Naive thymus-derived CD8-positive, alpha-beta T cell (primary cell): ENCODE data around the gene PEX26. TPM values are rescaled to one million over a fixed set of nuclear protein-coding genes. Genes with fewer than 3 reads are reported as not detected.
"Not testable (repeated sequence)": the region's sequence is repeated elsewhere in the genome, so short reads cannot be mapped to it uniquely, and the experiment has no call there.

ENCODE experiments used
- ATAC-seq, 2 donors: fragments of 150-1000 bp; cut with Tn5 transposase in 1 of 2; sonication (Bioruptor Pico), chemical (Tn5 transposase) in 1 of 2; 1 replicate in 1 of 2; 2 replicates in 1 of 2; pipeline ENCODE4 v1.10.0; 2021; ENCODE audit warnings: mild to moderate bottlenecking in 2 of 2, moderate library complexity in 2 of 2
- POLR2A ChIA-PET: fragments of 350-600 bp; sonication (Branson Sonifier 250); formaldehyde crosslinking; loops from one replicate; lab custom pipeline; 2021; ENCODE audit warnings: antibody characterized with exemption; lab: Charles Lee
- DNase-seq, 10 donors: peaks; one replicate each; pipeline versions ENCODE4 v3.0.0 to v3.0.0-alpha.2; 2020 to 2022
- H3K27ac Mint-ChIP-seq, 10 donors: one replicate each; pipeline ENCODE4 v1.8.0; 2020 to 2022; ENCODE audit warnings: mild to moderate bottlenecking in 10 of 10, mixed read lengths in 10 of 10, moderate library complexity in 4 of 10, inconsistent platforms in 1 of 10
- H3K27me3 Mint-ChIP-seq, 5 donors: one replicate each; pipeline ENCODE4 v1.8.0; 2021 to 2022; ENCODE audit warnings: mixed read lengths in 5 of 5
- H3K36me3 Mint-ChIP-seq, 3 donors: one replicate each; pipeline ENCODE4 v1.8.0; 2020 to 2022; ENCODE audit warnings: mixed read lengths in 3 of 3, mild to moderate bottlenecking in 2 of 3, inconsistent platforms in 1 of 3
- H3K4me1 Mint-ChIP-seq, 4 donors: one replicate each; pipeline ENCODE4 v1.8.0; 2021 to 2022; ENCODE audit warnings: mixed read lengths in 4 of 4
- H3K4me3 Mint-ChIP-seq, 10 donors: one replicate each; pipeline ENCODE4 v1.8.0; 2020 to 2022; ENCODE audit warnings: mild to moderate bottlenecking in 10 of 10, mixed read lengths in 10 of 10, moderate library complexity in 6 of 10, inconsistent platforms in 1 of 10
- H3K9me3 Mint-ChIP-seq, 9 donors: one replicate each; pipeline ENCODE4 v1.8.0; 2020 to 2022; ENCODE audit warnings: mixed read lengths in 9 of 9, mild to moderate bottlenecking in 3 of 9, inconsistent platforms in 1 of 9, moderate library complexity in 1 of 9
- polyA plus RNA-seq, 3 donors: library from polyadenylated mRNA; unstranded; fragments of 300-500 nt; fragmentation: Illumina TruSeq; gene quantifications; one replicate each; pipeline ENCODE4 v1.2.3, GENCODE V29; 2021
- total RNA-seq, 8 experiments: library from RNA in 2 of 8; stranded (reverse) in 2 of 8; gene quantifications; one replicate each; pipeline ENCODE4 v1.2.3 and lab custom pipeline; 2021 to 2026

The PEX26 gene
- total and polyA plus RNA-seq, 5 experiments from 2014 or later, result 2.6 to 41.2 (median 4.5) TPM

GRCh38 chr22:18119409-18120110 lies 41.8 kb downstream of the PEX26 start:
- Mint-ChIP-seq H3K9me3 (no peaks in the 10 kb centered on the region), H3K27ac (no peak overlapping the region), H3K4me3 (no peak overlapping the region), H3K4me1 (peaks cover 2 to 16% (median 7%) of the 10 kb centered on the region in 4 donors), H3K36me3 (no peaks in the 10 kb centered on the region), H3K27me3 (peaks cover 0 to 2% (median under 1%) of the 10 kb centered on the region in 5 donors)
- POLR2A ChIA-PET, result no interaction called here
- DNase-seq (no peak), ATAC-seq (no peak)

DNA sequence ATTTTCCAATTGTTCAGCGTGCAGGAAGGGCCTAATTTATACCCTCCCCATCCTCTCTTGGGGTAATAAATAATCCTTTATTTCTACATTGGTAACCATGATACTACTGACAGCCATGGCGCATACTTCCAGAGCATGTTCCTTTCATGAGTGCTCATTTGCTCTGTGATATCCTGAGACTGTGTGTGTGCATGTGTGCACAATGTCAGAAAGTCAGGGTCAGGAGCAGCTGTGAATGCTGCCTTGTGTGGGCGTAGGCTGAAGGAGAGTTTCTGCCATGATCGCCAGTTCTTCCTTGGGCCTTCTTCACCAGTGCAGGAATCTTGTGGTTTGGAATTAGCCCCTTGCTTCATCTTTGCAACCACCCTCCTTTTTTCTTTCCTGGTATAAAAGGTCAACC lies 43.1 kb downstream of the PEX26 start:
- Mint-ChIP-seq H3K9me3 (no peaks in the 10 kb centered on the region), H3K4me3 (no peak overlapping the region), H3K4me1 (peaks cover 0 to 9% (median 6%) of the 10 kb centered on the region in 4 donors), H3K27me3 (peaks cover 0 to 2% (median 0%) of the 10 kb centered on the region in 5 donors), H3K27ac (no peak overlapping the region), H3K36me3 (no peaks in the 10 kb centered on the region)
- DNase-seq (no peak), ATAC-seq (no peak)
- POLR2A ChIA-PET, result no interaction called here

- no peaks in the 10 kb centered on the region for H3K9me3 Mint-ChIP-seq
- POLR2A ChIA-PET, result no interaction called here
- no peak for DNase-seq
- peaks cover 0 to 2% (median 0%) of the 10 kb centered on the region in 5 donors for H3K27me3 Mint-ChIP-seq
- no peak overlapping the region for H3K27ac Mint-ChIP-seq
- ATAC-seq, result no peak
- no peak overlapping the region for H3K4me3 Mint-ChIP-seq
- H3K4me1 Mint-ChIP-seq, result peaks cover 0 to 9% (median 6%) of the 10 kb centered on the region in 4 donors
- peaks cover under 1 to 3% (median 3%) of the 10 kb centered on the region in 3 donors for H3K36me3 Mint-ChIP-seq
These were observed 43.7 kb downstream of the PEX26 start for GRCh38 chr22:18121506-18121905.

GRCh38 chr22:18121954-18122554 lies 44.3 kb downstream of the PEX26 start:
- Mint-ChIP-seq H3K27ac (no peak overlapping the region), H3K27me3 (peaks cover 0 to 2% (median 0%) of the 10 kb centered on the region in 5 donors), H3K4me3 (no peak overlapping the region), H3K9me3 (no peaks in the 10 kb centered on the region), H3K36me3 (peaks cover 4 to 6% (median 6%) of the 10 kb centered on the region in 3 donors), H3K4me1 (peaks cover 0 to 9% (median 6%) of the 10 kb centered on the region in 4 donors)
- no peak for DNase-seq
- POLR2A ChIA-PET, result no interaction called here
- no peak for ATAC-seq

DNA sequence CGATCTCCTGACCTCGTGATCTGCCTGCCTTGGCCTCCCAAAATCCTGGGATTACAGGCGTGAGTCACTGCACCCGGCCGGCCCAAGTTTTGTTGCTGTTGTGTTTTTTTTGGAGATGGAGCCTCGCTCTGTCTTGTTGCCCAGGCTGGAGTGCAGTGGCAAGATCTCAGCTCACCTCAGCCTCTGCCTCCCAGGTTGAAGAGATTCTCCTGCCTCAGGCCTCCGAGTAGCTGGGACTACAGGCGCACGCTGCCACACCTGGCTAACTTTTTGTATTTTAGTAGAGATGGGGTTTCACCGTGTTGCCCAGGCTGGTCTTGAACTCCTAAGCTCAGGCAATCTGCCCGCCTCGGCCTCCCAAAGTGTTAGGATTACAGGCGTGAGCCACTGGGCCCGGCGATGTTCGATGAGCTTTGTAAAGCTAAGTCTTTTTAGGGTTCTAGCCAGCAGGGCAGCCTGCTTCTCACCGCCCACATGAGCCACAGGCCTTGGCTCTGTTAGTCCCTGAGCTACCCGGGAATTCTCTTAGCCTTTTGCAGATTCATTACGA lies 45.8 kb downstream of the PEX26 start:
- not testable (repeated sequence) for H3K36me3 Mint-ChIP-seq, ATAC-seq, DNase-seq, H3K27me3 Mint-ChIP-seq, H3K4me3 Mint-ChIP-seq, H3K4me1 Mint-ChIP-seq, H3K9me3 Mint-ChIP-seq
- POLR2A ChIA-PET, result interaction anchor here (0.5 kb wide), 1 partner anchor 18 kb away, joined by 4 read pairs; no protein-coding TSS in a partner anchor
- peak overlapping the region in 1 of 10 donors; percentile 51 for H3K27ac Mint-ChIP-seq

DNA sequence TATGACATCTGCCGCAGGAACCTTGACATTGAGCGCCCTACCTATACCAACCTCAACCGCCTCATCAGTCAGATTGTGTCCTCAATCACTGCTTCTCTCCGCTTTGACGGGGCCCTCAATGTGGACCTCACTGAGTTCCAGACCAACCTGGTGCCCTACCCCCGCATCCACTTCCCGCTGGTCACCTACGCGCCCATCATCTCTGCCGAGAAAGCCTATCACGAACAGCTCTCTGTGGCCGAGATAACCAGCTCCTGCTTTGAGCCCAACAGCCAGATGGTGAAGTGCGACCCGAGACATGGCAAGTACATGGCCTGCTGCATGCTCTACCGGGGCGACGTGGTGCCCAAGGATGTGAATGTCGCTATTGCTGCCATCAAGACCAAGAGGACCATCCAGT lies 48.8 kb downstream of the PEX26 start:
- H3K27ac Mint-ChIP-seq, result peak overlapping the region in 1 of 10 donors; percentile 61
- POLR2A ChIA-PET, result no interaction called here
- peaks cover 0 to 3% (median under 1%) of the 10 kb centered on the region in 4 donors for H3K4me1 Mint-ChIP-seq
- no peaks in the 10 kb centered on the region for H3K27me3 Mint-ChIP-seq
- no peaks in the 10 kb centered on the region for H3K9me3 Mint-ChIP-seq
- H3K36me3 Mint-ChIP-seq, result peaks cover 4 to 12% (median 6%) of the 10 kb centered on the region in 3 donors
- no peak overlapping the region for H3K4me3 Mint-ChIP-seq
- DNase-seq (no peak), ATAC-seq (no peak)

GRCh38 chr22:18130018-18130417 lies 52.2 kb downstream of the PEX26 start:
- H3K9me3 Mint-ChIP-seq, result no peaks in the 10 kb centered on the region
- POLR2A ChIA-PET, result no interaction called here
- H3K27me3 Mint-ChIP-seq, result no peaks in the 10 kb centered on the region
- peaks cover 6 to 15% (median 8%) of the 10 kb centered on the region in 3 donors for H3K36me3 Mint-ChIP-seq
- DNase-seq (no peak), ATAC-seq (no peak)
- H3K4me1 Mint-ChIP-seq, result peaks cover 0 to 3% (median 1%) of the 10 kb centered on the region in 4 donors
- peak overlapping the region in 1 of 10 donors; percentile 69 for H3K27ac Mint-ChIP-seq
- H3K4me3 Mint-ChIP-seq, result no peak overlapping the region

DNA sequence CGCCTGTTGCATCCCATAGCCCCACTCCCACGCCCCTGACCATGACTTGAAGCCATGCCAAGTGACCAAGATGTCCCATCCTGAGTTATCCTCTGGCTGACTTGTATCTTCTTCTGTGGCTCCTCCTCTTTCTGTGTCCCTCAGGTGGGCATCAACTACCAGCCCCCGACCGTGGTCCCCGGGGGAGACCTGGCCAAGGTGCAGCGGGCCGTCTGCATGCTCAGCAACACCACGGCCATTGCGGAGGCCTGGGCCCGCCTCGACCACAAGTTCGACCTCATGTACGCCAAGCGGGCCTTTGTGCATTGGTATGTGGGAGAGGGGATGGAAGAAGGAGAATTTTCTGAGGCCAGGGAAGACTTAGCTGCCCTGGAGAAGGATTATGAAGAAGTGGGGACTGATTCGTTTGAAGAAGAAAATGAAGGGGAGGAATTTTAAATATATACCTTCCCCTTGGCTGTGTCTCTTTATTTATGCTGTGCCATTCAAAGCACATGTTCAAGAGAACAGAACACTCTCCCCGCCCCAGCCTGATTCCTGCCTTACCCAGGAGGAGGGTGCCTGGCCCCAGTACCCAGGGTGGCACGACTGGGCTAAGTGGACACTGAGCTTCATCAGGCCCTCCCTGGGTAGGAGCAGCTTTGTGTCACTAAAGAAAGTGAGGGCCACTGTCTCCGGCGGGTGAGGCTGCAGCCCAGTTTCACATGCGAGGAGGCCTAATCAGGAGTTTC lies 53.1 kb downstream of the PEX26 start:
- Mint-ChIP-seq H3K4me3 (no peak overlapping the region), H3K27ac (peak overlapping the region in 2 of 10 donors; percentile 24 to 84), H3K36me3 (peaks cover 6 to 15% (median 8%) of the 10 kb centered on the region in 3 donors), H3K4me1 (peaks cover 0 to 3% (median 1%) of the 10 kb centered on the region in 4 donors), H3K27me3 (no peaks in the 10 kb centered on the region), H3K9me3 (no peaks in the 10 kb centered on the region)
- ATAC-seq, result no peak
- DNase-seq, result no peak
- POLR2A ChIA-PET, result no interaction called here

DNA sequence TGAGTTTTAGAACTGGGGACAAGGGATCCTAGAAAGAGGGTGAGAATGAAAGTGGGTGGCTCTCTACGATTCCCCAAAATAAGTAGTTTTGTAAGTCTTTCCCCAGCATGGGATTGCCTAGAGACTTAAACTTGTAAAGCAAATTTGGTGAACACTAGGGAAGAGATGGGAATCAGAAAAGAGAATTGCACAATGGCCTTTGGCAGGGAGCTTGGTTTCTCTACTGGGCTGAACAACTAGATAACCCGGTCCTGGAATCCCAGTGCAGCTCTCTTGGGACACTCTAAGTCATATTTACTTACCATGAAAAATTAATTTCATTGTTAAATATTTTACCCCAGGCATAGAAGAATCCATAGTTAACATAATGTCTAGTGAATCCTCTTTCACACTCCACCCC lies 55.7 kb downstream of the PEX26 start:
- peaks cover 0 to 8% (median 2%) of the 10 kb centered on the region in 4 donors for H3K4me1 Mint-ChIP-seq
- H3K27me3 Mint-ChIP-seq, result no peaks in the 10 kb centered on the region
- no peak overlapping the region for H3K4me3 Mint-ChIP-seq
- H3K27ac Mint-ChIP-seq, result peak overlapping the region in 2 of 10 donors; percentile 36 to 56
- POLR2A ChIA-PET, result no interaction called here
- ATAC-seq (no peak), DNase-seq (no peak)
- no peaks in the 10 kb centered on the region for H3K9me3 Mint-ChIP-seq
- peaks cover 0 to 7% (median 4%) of the 10 kb centered on the region in 3 donors for H3K36me3 Mint-ChIP-seq

DNA sequence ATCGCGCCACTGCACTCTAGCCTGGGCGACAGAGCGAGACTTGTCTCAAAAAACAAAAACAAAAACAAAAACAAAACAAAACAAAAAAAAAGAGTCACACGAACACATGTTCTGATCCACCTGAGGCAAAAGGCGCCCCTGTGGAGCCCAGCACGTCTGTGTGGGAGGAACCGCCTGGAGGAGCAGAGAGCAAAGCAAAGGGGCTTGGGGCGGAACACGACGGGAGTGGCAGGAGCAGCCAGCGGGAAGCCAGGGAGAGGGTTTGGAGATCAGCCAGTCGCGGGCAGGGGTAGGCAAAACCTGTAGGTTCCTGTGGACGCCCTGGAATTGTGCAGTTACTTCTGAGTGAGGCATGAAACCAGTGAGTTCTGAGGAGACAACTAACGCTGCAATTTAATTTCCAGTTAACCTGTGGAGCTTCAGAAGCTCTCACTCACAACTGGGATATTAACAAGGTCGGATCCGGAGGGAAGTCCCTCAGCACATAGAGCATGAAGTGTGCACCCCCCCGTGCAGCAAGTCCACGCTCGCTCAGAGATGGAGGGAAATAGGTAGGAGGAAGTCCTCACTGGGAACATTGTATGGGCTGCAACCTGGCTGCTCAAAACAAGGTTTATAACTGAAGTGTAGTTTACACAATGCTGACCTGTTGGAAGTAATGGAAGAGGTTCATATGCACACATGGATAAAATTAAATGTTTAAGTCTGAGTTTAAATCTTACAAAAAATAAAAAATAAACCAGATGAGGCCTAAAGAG lies 59.0 kb downstream of the PEX26 start:
- ATAC-seq (no peak), DNase-seq (no peak)
- H3K4me3 Mint-ChIP-seq, result no peak overlapping the region
- H3K27ac Mint-ChIP-seq, result peak overlapping the region in 2 of 10 donors; percentile 53 to 57
- peaks cover 0 to 5% (median 0%) of the 10 kb centered on the region in 4 donors for H3K4me1 Mint-ChIP-seq
- peaks cover 0 to 4% (median 4%) of the 10 kb centered on the region in 3 donors for H3K36me3 Mint-ChIP-seq
- no peaks in the 10 kb centered on the region for H3K9me3 Mint-ChIP-seq
- POLR2A ChIA-PET, result no interaction called here
- no peaks in the 10 kb centered on the region for H3K27me3 Mint-ChIP-seq

- POLR2A ChIA-PET, H3K4me1 Mint-ChIP-seq, H3K27me3 Mint-ChIP-seq, H3K9me3 Mint-ChIP-seq, DNase-seq, H3K36me3 Mint-ChIP-seq, H3K27ac Mint-ChIP-seq, ATAC-seq, H3K4me3 Mint-ChIP-seq: not testable (repeated sequence)
These were observed 63.2 kb downstream of the PEX26 start for GRCh38 chr22:18141004-18141403.

DNA sequence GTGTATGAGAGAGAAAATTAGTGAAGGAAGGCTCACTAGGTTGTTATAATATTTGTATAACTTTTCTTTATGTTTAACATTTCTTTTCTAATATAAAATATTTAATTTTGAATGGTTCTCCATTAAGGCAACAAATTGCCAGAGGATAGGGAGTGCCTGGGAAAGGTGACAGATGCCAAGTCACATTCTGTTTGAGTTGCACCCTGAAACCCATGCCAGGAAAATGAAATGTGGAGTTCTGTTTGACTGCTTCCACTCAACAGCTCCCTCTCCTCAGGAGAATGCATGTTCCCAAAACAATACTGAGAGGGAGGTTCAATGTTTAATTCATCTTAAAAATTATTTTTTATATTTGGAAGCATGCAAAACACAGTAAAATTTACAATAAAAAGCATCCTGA lies 66.3 kb downstream of the PEX26 start:
- no peaks in the 10 kb centered on the region for H3K9me3 Mint-ChIP-seq
- DNase-seq (no peak), ATAC-seq (no peak)
- H3K4me1 Mint-ChIP-seq, result peaks cover 10 to 18% (median 14%) of the 10 kb centered on the region in 4 donors
- POLR2A ChIA-PET, result no interaction called here
- no peak overlapping the region for H3K27ac Mint-ChIP-seq
- no peaks in the 10 kb centered on the region for H3K27me3 Mint-ChIP-seq
- no peak overlapping the region for H3K4me3 Mint-ChIP-seq
- H3K36me3 Mint-ChIP-seq, result peaks cover 0 to 2% (median 0%) of the 10 kb centered on the region in 3 donors
